GM13977 (cell line): ENCODE measurements around the gene CCDC88C.

ENCODE experiments used
- DNase-seq: peaks from one replicate; pipeline ENCODE4 v3.0.0; 2012; ENCODE audit warnings: low spot score
- CTCF ChIP-seq: IDR thresholded peaks from 2 replicates; pipeline ENCODE4 v1.5.1; 2012; ENCODE audit warnings: mild to moderate bottlenecking, control low read depth; ENCODE audit not compliant: insufficient read depth; ENCODE audit errors: extremely low read depth, missing control alignments
- in situ Hi-C: fragments of 300-500 bp; cut with MboI; formaldehyde crosslinking; loops from one replicate; pipeline ENCODE4 v1.12.0; 2022; ENCODE audit warnings: low sequenced_read_pairs, low pct_unique_long_range_greater_than_20kb, mixed read lengths, inconsistent platforms; ENCODE audit not compliant: unreplicated experiment

The CCDC88C gene

DNA sequence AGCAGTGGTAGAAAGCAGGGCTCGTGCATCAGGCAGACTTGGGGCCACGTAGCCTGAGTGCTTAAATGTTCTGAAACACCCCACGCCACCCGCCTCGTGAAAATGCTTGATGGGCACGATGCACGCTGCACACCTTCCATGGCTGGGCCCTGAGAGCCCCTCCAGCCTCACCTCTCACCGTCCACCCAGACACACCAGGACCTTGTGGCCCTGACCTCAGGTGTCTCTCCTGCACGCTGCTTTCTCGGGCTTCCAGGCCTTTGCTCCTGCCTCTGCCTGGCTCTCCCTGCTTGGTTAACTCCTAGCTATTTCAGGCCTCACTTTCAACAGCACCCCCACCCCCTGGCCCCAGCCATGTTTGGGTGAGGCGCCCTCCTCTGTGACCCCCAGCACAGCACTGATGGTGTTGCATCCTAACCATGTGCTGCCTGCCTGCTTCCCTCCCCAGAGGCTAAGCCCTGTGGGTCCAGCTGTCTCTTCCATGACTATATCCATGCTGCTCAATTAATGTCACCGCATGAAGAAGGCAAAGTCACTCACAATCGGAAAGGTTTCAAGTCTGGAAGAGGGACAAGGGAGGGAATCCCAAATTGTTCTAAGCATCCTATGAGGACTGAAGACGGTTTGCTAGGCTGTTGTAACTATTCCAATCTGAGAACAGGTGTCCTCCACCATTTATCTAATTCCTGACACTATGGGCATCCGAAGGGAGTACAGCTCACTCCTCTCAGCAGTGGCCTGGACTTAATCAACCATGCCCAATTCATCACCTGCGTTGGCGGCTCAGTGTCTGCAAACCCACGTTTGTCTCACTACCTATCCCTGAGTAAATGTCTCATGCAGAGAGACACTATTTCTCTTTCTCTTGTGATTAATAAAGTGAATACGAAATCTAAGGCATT, 82.2 kb downstream of the CCDC88C start:
- DNase-seq, result no peak
- in situ Hi-C loops, result no loop called here
- no peak for TF ChIP-seq CTCF

- no peak for TF ChIP-seq CTCF
- peak; percentile 75 for DNase-seq
- in situ Hi-C loops, result no loop called here
Measured at GRCh38 chr14:91333650-91334039, 84.0 kb downstream of the CCDC88C start.

DNA sequence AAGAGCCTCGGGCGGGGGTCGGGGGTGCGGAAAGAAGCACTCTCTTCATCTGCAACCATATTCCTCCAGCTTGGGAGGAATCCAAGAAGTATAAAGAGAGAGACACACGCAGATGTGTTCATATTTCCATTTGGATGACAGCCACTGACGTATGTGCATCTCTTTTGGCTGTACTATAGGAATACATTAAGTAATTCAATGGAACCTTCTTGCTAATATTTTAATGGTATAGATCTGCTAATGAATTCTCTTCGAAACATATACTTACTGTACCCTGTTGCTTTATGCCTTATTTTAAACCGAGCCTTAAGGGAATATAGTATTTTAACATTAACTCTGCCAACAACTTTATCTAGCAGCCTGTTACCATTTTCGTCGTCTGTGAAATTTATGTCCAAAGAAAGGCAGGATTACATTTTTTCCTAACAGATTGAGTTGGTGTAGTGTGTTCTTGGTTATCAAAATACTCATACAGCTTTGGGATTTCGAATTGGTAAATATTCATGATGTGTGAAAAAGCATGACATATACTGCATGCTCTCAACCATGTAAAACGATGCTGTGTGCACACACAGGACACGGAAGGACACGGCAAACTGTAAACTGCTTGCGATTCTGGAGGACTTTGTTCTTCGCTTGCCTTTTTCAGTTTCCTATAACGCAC, 84.5 kb downstream of the CCDC88C start:
- TF ChIP-seq CTCF, result no peak
- in situ Hi-C loops, result no loop called here
- DNase-seq, result no peak

- no peak for DNase-seq
Measured at GRCh38 chr14:91332171-91332985, 85.2 kb downstream of the CCDC88C start.

GRCh38 chr14:91331721-91332120, 85.9 kb downstream of the CCDC88C start:
- in situ Hi-C loops, result no loop called here

More at GRCh38 chr14:91332171-91332985, 85.2 kb downstream of the CCDC88C start:
- TF ChIP-seq CTCF, result no peak
- in situ Hi-C loops, result no loop called here

More at GRCh38 chr14:91331721-91332120, 85.9 kb downstream of the CCDC88C start:
- DNase-seq, result no peak
- no peak for TF ChIP-seq CTCF
